ENCODE results near the gene ADCY3. TPM values are rescaled to one million over a fixed set of nuclear protein-coding genes. Genes with fewer than 3 reads are reported as not detected.

Gene ADCY3
- total and polyA plus RNA-seq, 2 of the 13 experiments (the other 11 are each of a cell fraction or from before 2014, with no cell fraction given): 0.11 to 0.61 TPM

- no peak for TF ChIP-seq E2F2 (CRISPR knock-in tag; IDR thresholded peaks at IDR 0.05; ENCODE audit: borderline replicate concordance)
- TF ChIP-seq DRAP1 (CRISPR knock-in tag; IDR thresholded peaks at IDR 0.05): no peak
- no peak for TF ChIP-seq ZNF281 (CRISPR knock-in tag; IDR thresholded peaks at IDR 0.05; ENCODE audit: borderline replicate concordance)
Observed at GRCh38 chr2:24852026-24852425, 68.0 kb downstream of the ADCY3 start (continued).

- Histone ChIP-seq H3K4me3 (replicated peaks in 1 of 3; ENCODE audit: insufficient read depth in 1 of 3, low read depth in 2 of 3, low read length in 3 of 3) (no peak overlapping the region), H3K4me1 (ENCODE audit: insufficient read depth, low read length) (no peaks in the 10 kb centered on the region), H2AFZ (ENCODE audit: low read length) (no peak overlapping the region), H3K4me2 (ENCODE audit: low read depth, low read length) (no peak overlapping the region), H3K27ac (ENCODE audit: extremely low read length, insufficient read depth, low read length) (no peak overlapping the region), H4K20me1 (ENCODE audit: insufficient read depth, low read length) (no peaks in the 10 kb centered on the region), H3K36me3 (replicated peaks in 1 of 2; ENCODE audit: control insufficient read depth in 1 of 2, insufficient read depth in 2 of 2, low read length in 2 of 2) (no peaks in the 10 kb centered on the region), H3K9ac (ENCODE audit: insufficient read depth, low read depth, low read length) (no peak overlapping the region), H3K27me3 (ENCODE audit: control insufficient read depth in 1 of 2, insufficient read depth in 2 of 2, low read length in 2 of 2) (peaks cover 5 to 51% of the 10 kb centered on the region in 2 experiments), H3K9me3 (ENCODE audit: low read length) (peaks cover 13% of the 10 kb centered on the region; the same call in 1 of the 2 replicates), H3K79me2 (ENCODE audit: insufficient read depth, low read length) (no peaks in the 10 kb centered on the region)
- ChIA-PET POLR2A (no interaction called here), CTCF (ENCODE audit: low intra/inter-chr PET ratio, low total read pairs) (no interaction called here)
- ATAC-seq (no peak), FAIRE-seq (no peak), DNase-seq (ENCODE audit: low spot score) (no peak)
- no TSS peak for BruUV-seq (replicated peaks)
- intact Hi-C loops (cut with micrococcal nuclease; ENCODE audit: unreplicated experiment) (no loop called here), in situ Hi-C loops (cut with HindIII; ENCODE audit: extremely low pct_ligation_motif_present, low pct_unique_long_range_greater_than_20kb) (no loop called here)
- TF ChIP-seq DDIT3 (CRISPR knock-in tag; IDR thresholded peaks at IDR 0.05) (no peak), ZNF562 (CRISPR knock-in tag; IDR thresholded peaks at IDR 0.05; ENCODE audit: borderline replicate concordance) (no peak), MNT (IDR thresholded peaks at IDR 0.05) (no peak), ZNF616 (CRISPR knock-in tag; IDR thresholded peaks at IDR 0.05; ENCODE audit: low read depth) (no peak), ZNF205 (CRISPR knock-in tag; IDR thresholded peaks at IDR 0.05) (no peak), CSRNP1 (CRISPR knock-in tag; IDR thresholded peaks at IDR 0.05) (no peak), ZNF709 (CRISPR knock-in tag; IDR thresholded peaks at IDR 0.05) (no peak), ZNF549 (CRISPR knock-in tag; IDR thresholded peaks at IDR 0.05) (no peak), CCDC6 (CRISPR knock-in tag; IDR thresholded peaks at IDR 0.05) (no peak), HIVEP1 (CRISPR knock-in tag; IDR thresholded peaks at IDR 0.05) (no peak), RAD51 (IDR thresholded peaks at IDR 0.05; ENCODE audit: borderline replicate concordance) (no peak)
- 23% methylated on average over 7 of the region's 7 CpGs for WGBS (ENCODE audit: low lambda C conversion rate)
Observed at GRCh38 chr2:24850944-24851343, 69.1 kb downstream of the ADCY3 start.

Data from HepG2 (cell line).